DMS79 (cell line): ENCODE results near the gene PPP1R7.

Experiments used
- DNase-seq: peaks from one replicate; lab custom pipeline; 2025; lab: John Stamatoyannopoulos, UW

Gene PPP1R7

DNA sequence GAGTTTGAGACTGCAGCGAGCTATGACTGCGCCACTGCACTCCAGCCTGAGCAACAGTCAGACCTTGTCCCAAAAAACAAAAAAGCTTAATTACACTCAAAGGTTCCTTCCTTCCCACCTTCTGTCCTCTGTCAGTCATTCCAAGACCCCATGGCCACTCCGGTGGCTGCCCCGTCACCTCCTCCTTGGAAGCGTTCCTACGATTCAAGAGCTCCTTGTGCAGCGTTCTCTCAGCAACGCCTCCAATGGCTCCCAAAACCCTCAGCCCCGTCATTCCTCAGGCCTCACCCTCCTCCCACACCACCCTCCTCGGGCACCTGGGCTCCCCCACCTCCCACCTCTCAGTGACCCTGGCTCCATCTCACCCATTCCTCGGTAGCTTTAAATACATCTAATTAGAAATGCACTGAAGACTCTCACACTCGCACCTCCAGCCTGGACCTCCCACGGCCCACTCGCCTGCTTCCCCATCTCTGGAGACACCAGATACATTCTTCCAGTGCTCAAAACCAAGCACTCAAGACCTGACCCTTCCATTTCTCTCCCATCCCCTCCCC is 9.0 kb upstream of the PPP1R7 start:
- no peak for DNase-seq

DNA sequence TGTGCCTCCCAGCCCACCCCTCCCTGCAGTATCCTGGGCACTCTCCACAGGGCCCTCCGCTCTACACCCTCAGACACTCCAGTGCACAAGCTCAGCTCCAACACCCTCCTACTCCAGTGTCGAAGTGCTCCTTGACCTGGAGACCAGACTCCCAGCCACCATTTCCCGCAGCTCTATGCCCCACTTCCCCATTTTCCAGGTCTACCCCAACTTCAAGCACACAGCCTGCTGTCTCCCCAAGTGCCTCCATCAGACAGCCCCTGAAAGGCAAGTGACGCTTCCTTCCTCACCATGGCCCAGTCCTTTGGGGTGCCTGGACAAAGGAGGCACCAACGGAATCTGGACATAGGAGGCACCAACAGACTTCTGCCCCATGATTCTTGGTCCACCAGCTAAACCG is 8.2 kb upstream of the PPP1R7 start:
- DNase-seq, result no peak

- no peak for DNase-seq
These were observed 7.7 kb upstream of the PPP1R7 start for GRCh38 chr2:241142593-241142992.

DNA sequence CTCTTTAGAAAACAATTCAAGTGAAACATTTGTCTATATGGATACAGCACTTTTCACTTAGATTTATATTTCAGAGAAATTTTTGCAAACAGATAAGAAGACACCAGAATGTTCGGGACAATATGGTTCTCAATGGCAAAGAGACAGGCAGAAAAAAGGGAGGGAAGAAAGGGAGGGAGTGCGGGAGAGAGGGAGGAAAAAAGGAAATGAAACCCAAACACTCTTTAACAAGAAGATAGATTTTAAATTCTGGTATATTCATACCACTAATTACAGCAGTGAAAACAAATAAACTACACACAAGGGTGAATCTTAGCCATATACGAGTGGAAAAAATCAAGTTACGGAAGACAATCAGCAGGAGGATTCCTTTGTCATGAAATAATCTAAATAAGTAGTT is 4.0 kb upstream of the PPP1R7 start:
- DNase-seq, result no peak

GRCh38 chr2:241147336-241147735 is 2.9 kb upstream of the PPP1R7 start:
- no peak for DNase-seq

GRCh38 chr2:241148239-241148638 is 2.0 kb upstream of the PPP1R7 start:
- DNase-seq, result no peak

- DNase-seq, result peak; percentile 96
These were observed 1.2 kb upstream of the PPP1R7 start, which contains the start of gene PASK for GRCh38 chr2:241148891-241149674. Gene PASK, minus strand, starts transcription at chr2:241149472. Its CDS starts 6,440 bp downstream, at chr2:241143032.

GRCh38 chr2:241149675-241149924 is 667 bp upstream of the PPP1R7 start:
- no peak for DNase-seq

DNA sequence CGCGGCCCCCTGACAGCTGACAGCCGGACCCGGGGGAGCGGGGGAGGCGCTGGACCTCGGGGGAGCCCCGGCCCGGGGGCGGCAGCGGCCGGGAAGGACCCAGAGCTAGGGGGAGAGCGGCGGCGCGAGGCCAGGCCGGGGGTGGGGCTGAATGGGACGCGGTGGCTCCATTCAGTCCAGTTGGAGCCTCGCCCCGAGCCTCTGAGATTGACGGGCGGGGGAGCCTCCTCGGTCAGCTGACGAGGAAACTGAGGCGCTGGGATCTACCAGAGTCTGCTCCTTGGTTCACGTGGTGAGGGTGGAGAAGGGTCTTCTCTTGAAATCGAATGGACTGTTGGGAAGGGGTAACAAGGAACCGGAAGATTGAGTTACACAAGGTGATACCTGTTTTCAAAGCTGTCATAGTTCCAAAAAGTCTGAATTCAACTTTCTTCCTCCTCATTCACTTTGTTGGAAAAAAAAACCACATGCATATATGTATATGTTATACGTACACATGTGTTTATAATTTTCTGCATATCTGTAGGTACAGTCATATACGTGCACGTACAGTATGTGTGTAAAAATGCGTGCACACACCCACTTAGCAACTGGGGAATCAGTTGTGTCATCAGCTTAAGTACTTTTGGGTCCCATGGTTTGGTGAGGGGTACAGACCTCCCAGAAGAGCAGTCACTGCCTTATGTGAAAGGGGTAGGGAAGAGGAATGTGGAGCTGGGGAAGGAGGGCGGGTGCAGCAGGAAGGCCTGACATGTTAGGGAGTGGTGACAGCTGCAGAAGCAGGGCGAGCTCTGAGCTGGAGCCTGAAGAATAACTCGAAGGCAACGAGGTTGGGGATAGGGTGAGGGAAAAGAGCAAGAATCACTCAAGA is 628 bp downstream of the PPP1R7 start:
- DNase-seq, result no peak

- DNase-seq, result no peak
These were observed 1.8 kb downstream of the PPP1R7 start for GRCh38 chr2:241151934-241152660.

GRCh38 chr2:241153616-241154015 is 3.3 kb downstream of the PPP1R7 start:
- DNase-seq, result no peak

DNA sequence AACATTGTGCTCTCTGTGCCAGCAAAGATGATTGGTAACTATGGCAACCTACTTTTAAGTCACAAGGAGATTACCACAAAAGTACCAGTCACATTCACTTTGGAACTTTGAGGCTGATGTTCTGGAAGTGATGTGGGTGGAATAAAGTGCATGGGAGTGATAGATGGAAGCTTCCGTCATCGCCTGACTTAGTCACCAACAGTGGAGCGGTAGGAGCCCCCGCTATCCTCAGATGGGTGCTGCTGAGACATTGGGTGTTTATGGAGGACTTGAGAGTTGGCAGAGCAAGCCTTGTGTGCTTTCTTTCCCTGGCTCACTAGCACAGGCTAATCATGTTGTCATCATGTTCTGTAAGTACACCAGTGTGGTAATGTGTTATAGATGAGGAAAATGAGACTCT is 4.6 kb downstream of the PPP1R7 start:
- DNase-seq, result no peak

DNA sequence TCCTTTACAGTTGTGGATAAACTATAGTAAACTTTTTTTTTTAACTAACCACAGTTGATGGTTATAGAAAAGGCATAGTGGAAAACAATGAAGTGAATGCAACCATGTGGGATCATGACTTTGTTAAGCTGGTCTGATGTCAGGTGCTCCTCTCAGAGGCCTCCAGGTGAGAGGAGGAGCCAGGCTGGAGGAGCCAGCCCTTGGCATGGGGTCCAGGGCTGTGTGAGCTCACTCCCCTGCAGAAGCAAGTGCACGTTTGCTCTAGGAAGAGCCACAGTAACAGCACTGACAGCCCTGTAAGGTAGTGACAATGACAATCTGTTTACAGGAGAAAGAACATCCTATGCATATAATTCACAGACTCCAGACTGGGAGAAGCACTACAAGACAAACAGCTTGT is 5.7 kb downstream of the PPP1R7 start:
- no peak for DNase-seq

GRCh38 chr2:241156971-241157441 is 6.7 kb downstream of the PPP1R7 start:
- DNase-seq, result peak; percentile 24

- DNase-seq, result no peak
These were observed 7.7 kb downstream of the PPP1R7 start for GRCh38 chr2:241157841-241158545.

GRCh38 chr2:241158546-241158900 is 8.3 kb downstream of the PPP1R7 start:
- no peak for DNase-seq

DNA sequence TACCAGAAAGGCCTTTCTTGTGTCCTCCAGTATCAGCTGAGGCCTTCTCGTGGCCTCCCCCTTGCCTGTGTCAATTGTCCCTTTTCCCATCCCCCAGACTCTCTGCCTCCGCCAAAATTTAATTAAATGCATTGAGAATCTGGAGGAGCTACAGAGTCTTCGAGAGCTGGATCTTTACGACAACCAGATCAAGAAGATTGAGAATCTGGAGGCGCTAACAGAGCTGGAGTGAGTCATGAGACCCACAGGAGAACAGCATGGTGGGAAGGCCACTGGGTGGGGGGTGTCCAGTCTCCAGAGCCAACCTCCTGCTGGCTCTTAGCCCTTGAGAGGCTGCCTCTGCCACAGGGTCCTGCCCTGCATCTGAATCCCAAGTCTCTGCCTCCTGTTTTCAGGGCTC is 8.8 kb downstream of the PPP1R7 start:
- DNase-seq, result no peak

- no peak for DNase-seq
These were observed 10.1 kb downstream of the PPP1R7 start for GRCh38 chr2:241160318-241160717.

GRCh38 chr2:241161646-241162281 is 11.5 kb downstream of the PPP1R7 start:
- no peak for DNase-seq

GRCh38 chr2:241163601-241164118 is 13.4 kb downstream of the PPP1R7 start:
- DNase-seq, result no peak

- no peak for DNase-seq
These were observed 18.1 kb downstream of the PPP1R7 start for GRCh38 chr2:241168366-241168765.
